Progenitor cell of endocrine pancreas (in vitro differentiated cells): ENCODE results near the gene ZIC1. TPM values are rescaled to one million over a fixed set of nuclear protein-coding genes. Genes with fewer than 3 reads are reported as not detected.

Experiments used
- DNase-seq: peaks from one replicate; pipeline ENCODE4 v3.0.0; 2021; ENCODE audit warnings: low spot score; ENCODE audit not compliant: unreplicated experiment
- H3K27ac Mint-ChIP-seq: 2 replicates; pipeline ENCODE4 v1.8.0; 2021; ENCODE audit warnings: mild to moderate bottlenecking, moderate library complexity, mixed read lengths
- H3K27me3 Mint-ChIP-seq: 2 replicates; pipeline ENCODE4 v1.8.0; 2021; ENCODE audit warnings: mixed read lengths
- H3K36me3 Mint-ChIP-seq: 2 replicates; pipeline ENCODE4 v1.8.0; 2022; ENCODE audit warnings: mixed read lengths; ENCODE audit not compliant: insufficient read depth
- H3K4me1 Mint-ChIP-seq: 2 replicates; pipeline ENCODE4 v1.8.0; 2021; ENCODE audit warnings: low read depth, mixed read lengths
- H3K4me3 Mint-ChIP-seq: 2 replicates; pipeline ENCODE4 v1.8.0; 2021; ENCODE audit warnings: low read depth, mild to moderate bottlenecking, moderate library complexity, mixed read lengths
- H3K9me3 Mint-ChIP-seq: 2 replicates; pipeline ENCODE4 v1.8.0; 2021; ENCODE audit warnings: low read depth, mixed read lengths
- CTCF ChIP-seq: fragments of 200-600 bp; sonication (generic); IDR thresholded peaks from one replicate; pipeline ENCODE4 v1.5.0; 2021; ENCODE audit warnings: antibody characterized with exemption, mild to moderate bottlenecking; ENCODE audit not compliant: unreplicated experiment
- total RNA-seq: library from RNA; stranded (reverse); gene quantifications from 2 replicates; pipeline ENCODE4 v1.2.1, GENCODE V29; 2021

The ZIC1 gene
- total RNA-seq, 1 donor from 2014 or later = 0.77 TPM

DNA sequence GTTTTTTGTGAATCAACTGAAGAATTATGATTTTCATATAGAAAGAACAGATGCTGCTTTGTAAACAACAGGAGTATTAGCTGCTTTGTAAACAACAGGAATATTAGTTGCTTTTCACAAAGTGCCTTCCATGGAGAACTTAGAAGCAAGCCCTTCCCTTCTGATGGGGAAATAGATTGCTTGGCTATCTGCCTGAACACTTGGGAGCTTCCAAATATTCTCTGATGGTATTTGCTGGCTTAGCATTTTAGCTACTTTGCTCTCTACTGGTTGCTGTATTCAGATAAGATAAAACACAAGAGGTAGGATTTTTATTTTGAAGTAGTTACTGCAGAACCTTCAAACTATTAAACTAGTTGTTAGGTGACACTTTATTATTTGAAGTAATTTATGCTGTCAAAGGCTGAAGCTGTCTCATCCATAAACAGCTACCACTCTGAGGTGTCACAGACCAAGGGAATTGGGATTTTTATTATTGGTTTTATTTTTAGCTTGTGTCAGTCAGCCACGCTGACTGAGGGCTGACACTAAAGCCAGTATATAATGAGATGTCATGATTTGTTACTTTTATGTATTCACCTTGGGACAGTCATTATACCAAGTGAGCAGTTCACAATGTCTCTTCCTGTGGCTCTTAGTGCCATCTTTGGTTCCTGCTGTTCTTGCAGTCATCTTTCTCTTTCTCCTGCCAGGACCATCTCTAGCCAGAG lies 50.0 kb downstream of the ZIC1 start:
- Mint-ChIP-seq H3K4me3 (no peak overlapping the region), H3K27me3 (no peaks in the 10 kb centered on the region), H3K4me1 (no peaks in the 10 kb centered on the region), H3K27ac (no peak overlapping the region), H3K36me3 (no peaks in the 10 kb centered on the region), H3K9me3 (no peaks in the 10 kb centered on the region)
- no peak for DNase-seq
- no peak for TF ChIP-seq CTCF

DNA sequence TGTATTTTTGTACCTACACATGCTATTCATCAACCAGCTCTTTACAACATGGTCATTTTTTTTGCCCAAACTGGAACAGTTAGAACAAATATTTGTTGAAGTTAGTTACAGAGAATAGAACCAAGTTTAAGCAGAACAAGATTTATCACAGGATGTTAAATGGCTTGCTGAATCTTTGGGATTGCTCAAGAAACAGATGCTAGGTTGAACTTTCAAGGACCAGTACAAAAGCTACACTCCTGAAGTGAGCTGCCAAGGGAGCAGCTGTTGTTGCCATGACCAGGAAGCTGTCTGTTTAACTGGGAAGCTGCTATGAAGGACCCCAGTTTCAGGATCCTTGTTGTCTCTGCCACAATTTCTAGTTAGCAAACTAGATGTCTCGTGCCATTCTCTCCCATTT lies 53.7 kb downstream of the ZIC1 start:
- Mint-ChIP-seq H3K4me1 (no peaks in the 10 kb centered on the region), H3K4me3 (no peak overlapping the region)
- TF ChIP-seq CTCF = no peak

More for the DNA sequence above, 53.7 kb downstream of the ZIC1 start:
- H3K36me3 Mint-ChIP-seq = no peaks in the 10 kb centered on the region
- H3K27me3 Mint-ChIP-seq = no peaks in the 10 kb centered on the region
- no peak for DNase-seq
- H3K27ac Mint-ChIP-seq = no peak overlapping the region
- no peaks in the 10 kb centered on the region for H3K9me3 Mint-ChIP-seq

Other genes with a start within 250 kb of the ZIC1 start
- gene ZIC4, start 2.8 kb upstream of the ZIC1 start, total RNA-seq = not detected in 2 replicates